Right atrium auricular region (tissue), 2 donors: ENCODE data around the gene COBL. TPM values are rescaled to one million over a fixed set of nuclear protein-coding genes. Genes with fewer than 3 reads are reported as not detected.

Source experiments
- DNase-seq: peaks from one replicate; pipeline ENCODE4 v3.0.0-alpha.2; 2019; ENCODE audit warnings: low spot score
- H3K27ac ChIP-seq, 2 donors: fragments of 200-600 bp; sonication (generic); 1 replicate in 1 of 2; 2 replicates in 1 of 2; pipeline ENCODE4 v1.5.1; 2016 to 2019
- H3K27me3 ChIP-seq, 2 donors: fragments of 200-600 bp; sonication (generic); one replicate each; pipeline versions ENCODE4 v1.5.1 to v1.6.0; 2017 to 2019
- H3K36me3 ChIP-seq: fragments of 200-600 bp; sonication (generic); one replicate; pipeline ENCODE4 v1.5.1; 2016
- H3K4me1 ChIP-seq, 2 donors: fragments of 200-600 bp; sonication (generic); one replicate each; pipeline versions ENCODE4 v1.5.1 to v1.6.0; 2017 to 2019
- H3K4me3 ChIP-seq, 2 donors: fragments of 200-600 bp; sonication (generic); 1 replicate in 1 of 2; 2 replicates in 1 of 2; pipeline ENCODE4 v1.5.1; 2017 to 2019; ENCODE audit warnings: mild to moderate bottlenecking in 1 of 2, moderate library complexity in 1 of 2
- H3K9me3 ChIP-seq, 2 donors: fragments of 200-600 bp; sonication (generic); one replicate each; pipeline ENCODE4 v1.5.1; 2019
- total RNA-seq, 2 donors: library from RNA; depleted of rRNA; stranded (reverse); fragments of >200 nt; gene quantifications; one replicate each; pipeline ENCODE4 v1.1.0, GENCODE V29; 2016
- TF ChIP-seq, protein P1 (sequence below), 2 donors: fragments of 200-600 bp; sonication (generic); IDR thresholded peaks; one replicate each; pipeline ENCODE4 v1.5.1; 2019; ENCODE audit warnings: antibody characterized with exemption in 2 of 2

Gene COBL
- total RNA-seq, 2 donors from 2014 or later = 26.3 to 31.4 TPM

DNA sequence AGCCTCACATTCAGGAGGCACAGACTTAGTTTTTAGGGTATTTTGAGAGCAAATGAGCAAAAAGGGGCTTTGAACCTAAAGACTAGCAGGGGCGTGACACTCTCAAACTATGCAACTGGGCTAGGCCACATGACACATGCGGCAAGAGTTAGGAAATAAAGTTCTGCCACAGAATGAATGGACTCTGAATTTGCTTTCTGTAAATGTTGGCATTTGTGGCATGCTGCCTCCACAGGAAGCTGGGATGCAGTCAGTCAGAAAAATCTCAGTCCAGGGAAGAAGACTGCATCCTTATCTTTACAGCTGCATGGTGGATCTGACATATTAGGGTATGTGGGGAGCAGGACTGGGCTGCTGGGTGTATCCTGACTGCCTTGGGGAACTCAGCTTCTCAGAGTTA, 181.0 kb downstream of the COBL start:
- Histone ChIP-seq H3K36me3 (no peaks in the 10 kb centered on the region), H3K27ac (no peak overlapping the region), H3K27me3 (no peaks in the 10 kb centered on the region), H3K9me3 (no peaks in the 10 kb centered on the region), H3K4me1 (peaks cover 0 to 32% of the 10 kb centered on the region in 2 donors), H3K4me3 (no peak overlapping the region)
- TF ChIP-seq, protein P1, sequence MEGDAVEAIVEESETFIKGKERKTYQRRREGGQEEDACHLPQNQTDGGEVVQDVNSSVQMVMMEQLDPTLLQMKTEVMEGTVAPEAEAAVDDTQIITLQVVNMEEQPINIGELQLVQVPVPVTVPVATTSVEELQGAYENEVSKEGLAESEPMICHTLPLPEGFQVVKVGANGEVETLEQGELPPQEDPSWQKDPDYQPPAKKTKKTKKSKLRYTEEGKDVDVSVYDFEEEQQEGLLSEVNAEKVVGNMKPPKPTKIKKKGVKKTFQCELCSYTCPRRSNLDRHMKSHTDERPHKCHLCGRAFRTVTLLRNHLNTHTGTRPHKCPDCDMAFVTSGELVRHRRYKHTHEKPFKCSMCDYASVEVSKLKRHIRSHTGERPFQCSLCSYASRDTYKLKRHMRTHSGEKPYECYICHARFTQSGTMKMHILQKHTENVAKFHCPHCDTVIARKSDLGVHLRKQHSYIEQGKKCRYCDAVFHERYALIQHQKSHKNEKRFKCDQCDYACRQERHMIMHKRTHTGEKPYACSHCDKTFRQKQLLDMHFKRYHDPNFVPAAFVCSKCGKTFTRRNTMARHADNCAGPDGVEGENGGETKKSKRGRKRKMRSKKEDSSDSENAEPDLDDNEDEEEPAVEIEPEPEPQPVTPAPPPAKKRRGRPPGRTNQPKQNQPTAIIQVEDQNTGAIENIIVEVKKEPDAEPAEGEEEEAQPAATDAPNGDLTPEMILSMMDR (IDR thresholded peaks at IDR 0.05) = no peak
- DNase-seq = no peak

DNA sequence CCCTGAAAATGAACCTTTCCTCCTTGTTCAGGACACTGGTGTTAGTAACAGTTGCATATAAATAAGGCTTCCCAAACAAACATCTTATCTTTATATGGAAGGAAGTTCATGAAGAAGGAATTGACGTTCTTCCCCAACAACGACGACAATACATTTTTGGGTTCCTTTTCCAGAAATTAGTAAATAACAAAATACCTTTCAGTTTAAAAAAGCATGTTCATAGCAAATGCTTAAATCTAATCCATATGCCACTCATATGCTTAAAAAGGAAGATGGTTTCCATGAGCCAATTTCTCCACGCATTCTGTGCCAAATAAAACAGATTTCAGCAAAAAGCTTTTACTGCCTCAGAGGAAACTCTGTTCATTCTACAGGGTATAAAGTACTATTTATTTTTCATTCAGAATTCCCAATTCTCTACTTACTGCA, 182.6 kb downstream of the COBL start:
- TF ChIP-seq, protein P1 (IDR thresholded peaks at IDR 0.05) = no peak
- Histone ChIP-seq H3K36me3 (no peaks in the 10 kb centered on the region), H3K4me1 (peaks cover 0 to 17% of the 10 kb centered on the region in 2 donors), H3K4me3 (no peak overlapping the region), H3K27me3 (no peaks in the 10 kb centered on the region), H3K27ac (peak overlapping the region in 1 of 2 donors; percentile 32), H3K9me3 (no peaks in the 10 kb centered on the region)
- DNase-seq = no peak

DNA sequence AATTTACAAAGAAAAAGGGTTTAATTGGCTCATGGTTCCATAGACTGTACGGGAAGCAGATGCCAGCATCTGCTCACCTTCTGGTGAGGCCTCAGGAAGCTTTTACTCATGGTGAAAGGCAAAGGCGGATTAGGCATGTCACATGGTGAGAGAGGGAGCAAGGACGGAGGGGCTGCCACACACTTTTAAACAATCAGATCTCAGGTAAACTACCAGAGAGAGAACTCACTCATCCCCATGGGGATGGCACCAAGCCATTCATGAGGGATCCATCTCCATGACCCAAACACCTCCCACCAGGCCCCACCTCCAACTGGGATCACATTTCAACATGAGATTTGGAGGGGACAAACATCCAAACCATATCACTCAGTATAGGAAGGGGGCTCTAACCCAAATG, 183.9 kb downstream of the COBL start:
- no peaks in the 10 kb centered on the region for H3K36me3 ChIP-seq
- TF ChIP-seq, protein P1 (IDR thresholded peaks at IDR 0.05) = no peak
- H3K9me3 ChIP-seq = no peaks in the 10 kb centered on the region
- no peak overlapping the region for H3K27ac ChIP-seq
- H3K27me3 ChIP-seq = no peaks in the 10 kb centered on the region
- no peak overlapping the region for H3K4me3 ChIP-seq
- no peak for DNase-seq
- peaks cover 0 to 13% of the 10 kb centered on the region in 2 donors for H3K4me1 ChIP-seq

DNA sequence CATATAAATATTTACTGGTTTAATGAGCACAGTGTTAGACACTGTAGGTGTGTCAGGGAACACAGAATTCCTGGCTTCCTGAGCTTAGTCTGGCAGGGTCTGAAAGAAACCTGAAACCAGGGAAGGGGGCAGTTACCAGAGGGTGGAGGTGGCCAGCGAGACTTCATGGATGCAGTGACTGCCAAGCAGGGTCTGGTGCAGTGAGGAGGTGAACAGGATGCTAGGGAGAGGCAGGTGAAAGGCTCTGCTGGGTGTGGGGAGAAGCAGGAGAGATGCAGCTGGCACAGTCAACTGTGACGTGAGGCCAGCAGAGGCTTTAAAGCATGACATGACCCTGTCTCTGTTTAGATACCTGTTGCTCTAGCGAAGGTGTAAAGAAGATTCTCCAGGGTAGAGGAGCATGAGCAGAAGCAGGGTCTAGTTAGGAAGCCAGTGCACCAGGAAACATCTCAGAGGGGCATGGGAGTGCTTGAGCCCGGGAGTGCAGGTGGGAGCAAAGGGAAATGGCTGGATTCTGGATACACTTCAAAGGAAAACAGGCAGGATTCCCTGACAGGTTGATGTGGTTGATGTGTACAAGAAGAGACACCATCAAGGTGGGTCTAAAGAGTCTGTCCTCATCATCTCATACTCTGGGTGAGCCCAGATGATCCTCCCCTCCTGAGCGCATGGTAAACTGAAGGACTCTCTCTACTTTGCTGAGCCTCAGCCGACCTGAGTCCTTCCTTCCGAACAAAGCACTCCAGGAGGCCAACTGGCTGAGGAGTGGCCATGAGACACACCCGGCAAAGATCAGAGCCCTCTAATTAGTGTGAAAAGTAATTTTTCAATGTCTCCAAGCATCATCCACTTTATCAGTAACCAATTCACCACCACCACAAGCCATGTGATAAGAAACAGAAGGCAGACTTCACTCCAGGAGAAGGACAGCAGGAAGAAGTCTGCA, 186.8 kb downstream of the COBL start:
- DNase-seq = peak; percentile 47
- Histone ChIP-seq H3K4me3 (no peak overlapping the region), H3K27me3 (no peaks in the 10 kb centered on the region), H3K4me1 (peaks cover 0 to 11% of the 10 kb centered on the region in 2 donors), H3K27ac (no peak overlapping the region), H3K9me3 (no peaks in the 10 kb centered on the region), H3K36me3 (no peaks in the 10 kb centered on the region)
- TF ChIP-seq, protein P1 (IDR thresholded peaks at IDR 0.05) = no peak

DNA sequence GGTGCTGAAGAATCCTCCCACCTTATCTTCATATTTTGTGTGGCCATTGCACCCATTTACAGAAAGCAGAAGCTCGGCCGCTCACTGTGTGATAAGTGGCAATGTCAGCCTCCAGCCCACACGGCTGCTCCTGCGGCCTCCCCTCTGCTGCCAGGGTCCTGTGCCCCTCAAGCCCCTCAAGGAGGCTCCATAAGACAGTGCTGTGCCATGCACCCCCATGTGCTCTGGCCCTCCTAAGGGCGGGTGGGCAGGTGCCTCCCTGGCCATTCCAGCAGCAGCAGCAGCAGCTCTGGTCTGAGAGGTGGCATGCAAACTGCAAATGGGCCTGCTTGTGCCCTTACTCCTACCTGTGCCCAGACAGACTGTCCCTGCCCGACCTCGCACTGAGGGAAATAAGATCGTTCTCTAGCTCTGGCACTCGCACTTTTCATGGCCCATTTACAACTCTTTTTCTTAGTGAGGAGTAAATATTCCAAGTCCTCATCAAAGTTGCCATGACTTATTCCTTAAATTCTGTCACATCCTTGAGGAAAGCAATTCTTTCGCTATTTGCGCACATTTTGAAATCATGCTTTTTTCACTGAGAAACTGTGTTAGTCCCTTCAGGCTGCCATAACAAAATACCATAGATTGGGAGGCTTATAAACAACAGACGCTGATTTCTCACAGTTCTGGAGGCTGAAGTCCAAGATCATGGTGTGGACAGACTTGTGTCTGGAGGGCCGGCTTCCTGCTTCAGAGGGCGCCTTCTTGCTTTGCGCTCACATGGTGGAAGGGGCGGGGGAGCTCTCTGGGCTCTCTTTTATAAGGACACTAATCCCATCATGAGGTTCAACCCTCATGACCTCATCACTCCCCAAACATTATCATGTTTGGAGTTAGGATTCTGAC, 187.8 kb downstream of the COBL start:
- Histone ChIP-seq H3K27me3 (no peaks in the 10 kb centered on the region), H3K4me3 (no peak overlapping the region), H3K27ac (peak overlapping the region in 1 of 2 donors; percentile 3), H3K9me3 (no peaks in the 10 kb centered on the region), H3K4me1 (peaks cover 0 to 10% of the 10 kb centered on the region in 2 donors), H3K36me3 (no peaks in the 10 kb centered on the region)
- TF ChIP-seq, protein P1 (IDR thresholded peaks at IDR 0.05) = no peak
- DNase-seq = peak; percentile 43
